SK-N-SH (cell line): Measurements from ENCODE around the gene ASB18. TPM values are rescaled to one million over a fixed set of nuclear protein-coding genes. Genes with fewer than 3 reads are reported as not detected.

Experiments used
- CTCF ChIA-PET: fragments of 300-600, 350-600 bp; formaldehyde crosslinking; extraction: SDS; loops from one replicate; lab custom pipeline; 2021; lab: Yijun Ruan, JAX
- POLR2A ChIA-PET: fragments of 350-600 bp; sonication (Branson Sonifier 250); formaldehyde crosslinking; extraction: SDS; loops from one replicate; lab custom pipeline; 2020; ENCODE audit warnings: antibody characterized with exemption, inconsistent platforms; lab: Yijun Ruan, JAX
- DNase-seq: peaks from one replicate; pipeline ENCODE4 v3.0.0; 2012
- H2AFZ ChIP-seq: fragments of 200-600 bp; sonication (generic); 2 replicates; pipeline ENCODE4 v1.8.1; 2016; ENCODE audit warnings: antibody characterized with exemption, mild to moderate bottlenecking, low read depth
- H3F3A ChIP-seq: fragments of 200-600 bp; sonication (generic); replicated peaks from 2 replicates; pipeline ENCODE3; 2016; ENCODE audit warnings: antibody characterized with exemption, mild to moderate bottlenecking; ENCODE audit not compliant: insufficient read depth
- H3K27ac ChIP-seq, 2 experiments: fragments of 200-500 bp in 1 of 2; fragments of 200-600 bp in 1 of 2; sonication (Bioruptor generic) in 1 of 2; sonication (generic), shearing (Covaris generic) in 1 of 2; 2 replicates each; pipeline versions ENCODE4 v1.5.1 to v1.6.1; 2014 to 2016; ENCODE audit warnings: low read depth in 2 of 2, inconsistent platforms in 1 of 2, low read length in 1 of 2, mild to moderate bottlenecking in 1 of 2, mixed read lengths in 1 of 2
- H3K27me3 ChIP-seq: fragments of 200-600 bp; sonication (generic), shearing (Covaris generic); 2 replicates; pipeline ENCODE4 v1.6.1; 2016; ENCODE audit warnings: mixed run types; ENCODE audit not compliant: insufficient read depth
- H3K36me3 ChIP-seq, 2 experiments: fragments of 200-500 bp in 1 of 2; fragments of 200-600 bp in 1 of 2; sonication (Bioruptor generic) in 1 of 2; sonication (generic) in 1 of 2; replicated peaks in 1 of 2; 2 replicates each; pipeline versions ENCODE3 to v1.5.1; 2014 to 2016; ENCODE audit warnings: low read length in 1 of 2, mild to moderate bottlenecking in 1 of 2; ENCODE audit not compliant: insufficient read depth in 2 of 2, control insufficient read depth in 1 of 2
- H3K4me1 ChIP-seq, 2 experiments: fragments of 200-500 bp in 1 of 2; fragments of 200-600 bp in 1 of 2; sonication (Bioruptor generic) in 1 of 2; sonication (generic), shearing (Covaris generic) in 1 of 2; 2 replicates each; pipeline versions ENCODE4 v1.5.1 to v1.6.1; 2014 to 2016; ENCODE audit warnings: low read depth in 1 of 2, low read length in 1 of 2, mixed run types in 1 of 2; ENCODE audit not compliant: insufficient read depth in 2 of 2, control insufficient read depth in 1 of 2
- H3K4me2 ChIP-seq: fragments of 200-600 bp; sonication (generic), shearing (Covaris generic); 2 replicates; pipeline ENCODE4 v1.6.1; 2017; ENCODE audit warnings: mixed run types
- H3K4me3 ChIP-seq, 2 experiments: fragments of 200-500 bp in 1 of 2; fragments of 200-600 bp in 1 of 2; sonication (Bioruptor generic) in 1 of 2; sonication (generic), shearing (Covaris generic) in 1 of 2; 2 replicates each; pipeline versions ENCODE4 v1.5.1 to v1.8.1; 2014 to 2016; ENCODE audit warnings: low read depth in 2 of 2, inconsistent platforms in 1 of 2, low read length in 1 of 2, mild to moderate bottlenecking in 1 of 2, mixed read lengths in 1 of 2, moderate library complexity in 1 of 2
- H3K79me2 ChIP-seq: fragments of 200-600 bp; sonication (generic); 2 replicates; pipeline ENCODE4 v1.8.1; 2017; ENCODE audit warnings: mild to moderate bottlenecking; ENCODE audit not compliant: insufficient read depth
- H3K9ac ChIP-seq: fragments of 200-600 bp; sonication (generic); 2 replicates; pipeline ENCODE4 v1.6.1; 2017; ENCODE audit warnings: mixed run types
- H3K9me2 ChIP-seq: fragments of 200-600 bp; sonication (generic); 2 replicates; pipeline ENCODE4 v1.6.1; 2017; ENCODE audit warnings: mixed run types
- H3K9me3 ChIP-seq: fragments of 200-600 bp; sonication (generic); 2 replicates; pipeline ENCODE4 v1.6.1; 2017; ENCODE audit warnings: mixed run types, mild to moderate bottlenecking, moderate library complexity
- H4K20me1 ChIP-seq: fragments of 200-600 bp; sonication (generic); 2 replicates; pipeline ENCODE4 v1.6.1; 2017; ENCODE audit warnings: mild to moderate bottlenecking, mixed run types; ENCODE audit not compliant: insufficient read depth
- CHD2 ChIP-seq: fragments of 150-350 bp; IDR thresholded peaks from 2 replicates; pipeline ENCODE4 v1.6.1; 2018; ENCODE audit warnings: low read length; ENCODE audit not compliant: partially characterized antibody
- ELF1 ChIP-seq: IDR thresholded peaks from 2 replicates; pipeline ENCODE4 v1.4.0; 2012
- FOSL2 ChIP-seq: IDR thresholded peaks from 2 replicates; pipeline ENCODE4 v1.4.0; 2012; ENCODE audit warnings: low read depth, mild to moderate bottlenecking, moderate library complexity, borderline replicate concordance
- FOXJ3 ChIP-seq: sonication (generic); formaldehyde crosslinking; IDR thresholded peaks from 2 replicates; pipeline ENCODE4 v1.5.1; 2020; ENCODE audit warnings: mild to moderate bottlenecking, missing genetic modification reagents
- FOXM1 ChIP-seq: IDR thresholded peaks from 2 replicates; pipeline ENCODE4 v1.4.0; 2012; ENCODE audit warnings: low read depth, mild to moderate bottlenecking
- GABPA ChIP-seq: IDR thresholded peaks from 2 replicates; pipeline ENCODE4 v1.4.0; 2012; ENCODE audit warnings: low read depth, mild to moderate bottlenecking
- GATA2 ChIP-seq: sonication (generic); formaldehyde crosslinking; IDR thresholded peaks from 2 replicates; pipeline ENCODE4 v1.5.0; 2020; ENCODE audit warnings: mild to moderate bottlenecking, missing genetic modification reagents
- MEF2A ChIP-seq: IDR thresholded peaks from 2 replicates; pipeline ENCODE4 v1.4.0; 2012; ENCODE audit warnings: low read depth, borderline replicate concordance
- NFIC ChIP-seq: IDR thresholded peaks from 2 replicates; pipeline ENCODE4 v1.4.0; 2012; ENCODE audit warnings: borderline replicate concordance
- NRF1 ChIP-seq: IDR thresholded peaks from 2 replicates; pipeline ENCODE4 v1.6.1; 2012; ENCODE audit warnings: low read depth, mild to moderate bottlenecking, low read length
- RAD21 ChIP-seq: IDR thresholded peaks from 2 replicates; pipeline ENCODE4 v1.6.1; 2012; ENCODE audit warnings: mild to moderate bottlenecking, low read length
- RCOR1 ChIP-seq: fragments of 150-350 bp; IDR thresholded peaks from 2 replicates; pipeline ENCODE4 v1.6.1; 2017; ENCODE audit warnings: antibody characterized with exemption, low read length
- RXRA ChIP-seq: IDR thresholded peaks from 2 replicates; pipeline ENCODE4 v1.4.0; 2012; ENCODE audit warnings: low read depth, mild to moderate bottlenecking, borderline replicate concordance
- SIN3A ChIP-seq: IDR thresholded peaks from 2 replicates; pipeline ENCODE4 v1.6.1; 2012; ENCODE audit warnings: low read depth, mild to moderate bottlenecking, low read length, moderate library complexity, borderline replicate concordance
- TAF1 ChIP-seq: IDR thresholded peaks from 2 replicates; pipeline ENCODE4 v1.6.1; 2012; ENCODE audit warnings: low read depth, mild to moderate bottlenecking, low read length, moderate library complexity, borderline replicate concordance
- TEAD4 ChIP-seq: IDR thresholded peaks from 2 replicates; pipeline ENCODE4 v1.4.0; 2012; ENCODE audit warnings: mild to moderate bottlenecking, borderline replicate concordance; ENCODE audit not compliant: insufficient read depth
- WGBS: methylation state at CpG from one replicate; pipeline ENCODE4 v1.1.6; 2017; ENCODE audit warnings: low lambda C conversion rate; 5-methylcytosine and 5-hydroxymethylcytosine counted together
- polyA plus RNA-seq, 3 experiments: library from polyadenylated mRNA; depleted of rRNA; stranded (reverse); fragments of >200 nt; gene quantifications; 2 replicates each; pipeline ENCODE4 v1.2.3, GENCODE V29; 2012
- TF ChIP-seq, protein P1 (sequence below): IDR thresholded peaks from 2 replicates; pipeline ENCODE4 v1.4.0; 2012; ENCODE audit warnings: low read depth, borderline replicate concordance
- TF ChIP-seq, protein P2 (sequence below): fragments of 150-350 bp; IDR thresholded peaks from 2 replicates; pipeline ENCODE4 v1.6.1; 2017; ENCODE audit warnings: antibody characterized with exemption, low read length, low read depth, borderline replicate concordance
- TF ChIP-seq, protein P3 (sequence below): IDR thresholded peaks from 2 replicates; pipeline ENCODE4 v1.4.0; 2012; ENCODE audit warnings: low read depth, borderline replicate concordance
- TF ChIP-seq, protein P4 (sequence below): fragments of 200-600 bp; sonication (generic); IDR thresholded peaks from 2 replicates; pipeline ENCODE4 v1.6.1; 2017; ENCODE audit warnings: antibody characterized with exemption, mild to moderate bottlenecking, moderate library complexity

The ASB18 gene
- polyA plus RNA-seq, 1 of the 3 experiments (the other 2 are of a cell fraction): not detected

DNA sequence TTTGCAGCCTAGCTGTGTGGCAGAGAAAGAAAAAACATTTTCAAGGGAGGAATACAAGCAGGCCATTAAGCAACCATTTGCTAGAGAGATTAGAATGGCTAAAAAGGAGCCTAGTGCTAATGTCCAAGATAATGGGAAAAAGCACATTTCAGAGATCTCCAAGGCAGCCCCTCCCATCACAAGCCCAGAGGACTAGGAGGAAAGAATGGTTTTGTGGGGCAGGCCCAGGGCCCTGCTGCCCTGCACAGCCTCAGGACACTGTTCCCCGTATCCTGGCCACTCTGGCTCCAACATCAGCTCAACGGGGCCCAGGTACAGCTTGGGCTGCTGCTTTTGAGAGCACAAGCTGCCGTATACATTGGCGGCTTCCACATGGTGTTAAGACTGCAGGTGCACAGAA, 79.5 kb downstream of the ASB18 start:
- WGBS: 54% methylated on average over 4 of the region's 4 CpGs
- H3K36me3 ChIP-seq: no peaks in the 10 kb centered on the region
- no peak overlapping the region for H2AFZ ChIP-seq
- H3K79me2 ChIP-seq: no peaks in the 10 kb centered on the region
- CTCF ChIA-PET: interaction anchor here (10.6 to 17.1 kb wide), 2 partner anchors 406 to 423 kb away, joined by 163 to 372 read pairs; no protein-coding TSS in a partner anchor
- peaks cover 0 to 3% of the 10 kb centered on the region in 2 experiments; a peak in 3 of 4 replicates for H3K4me1 ChIP-seq
- no peak overlapping the region for H3K9ac ChIP-seq
- no peaks in the 10 kb centered on the region for H3K27me3 ChIP-seq
- no peak for DNase-seq
- no peak for TF ChIP-seq TAF1
- TF ChIP-seq CHD2: no peak
- TF ChIP-seq ELF1: no peak
- no peak for TF ChIP-seq GABPA
- TF ChIP-seq NRF1: no peak
- no peak for TF ChIP-seq FOSL2
- TF ChIP-seq SIN3A: no peak
- TF ChIP-seq, protein P1, sequence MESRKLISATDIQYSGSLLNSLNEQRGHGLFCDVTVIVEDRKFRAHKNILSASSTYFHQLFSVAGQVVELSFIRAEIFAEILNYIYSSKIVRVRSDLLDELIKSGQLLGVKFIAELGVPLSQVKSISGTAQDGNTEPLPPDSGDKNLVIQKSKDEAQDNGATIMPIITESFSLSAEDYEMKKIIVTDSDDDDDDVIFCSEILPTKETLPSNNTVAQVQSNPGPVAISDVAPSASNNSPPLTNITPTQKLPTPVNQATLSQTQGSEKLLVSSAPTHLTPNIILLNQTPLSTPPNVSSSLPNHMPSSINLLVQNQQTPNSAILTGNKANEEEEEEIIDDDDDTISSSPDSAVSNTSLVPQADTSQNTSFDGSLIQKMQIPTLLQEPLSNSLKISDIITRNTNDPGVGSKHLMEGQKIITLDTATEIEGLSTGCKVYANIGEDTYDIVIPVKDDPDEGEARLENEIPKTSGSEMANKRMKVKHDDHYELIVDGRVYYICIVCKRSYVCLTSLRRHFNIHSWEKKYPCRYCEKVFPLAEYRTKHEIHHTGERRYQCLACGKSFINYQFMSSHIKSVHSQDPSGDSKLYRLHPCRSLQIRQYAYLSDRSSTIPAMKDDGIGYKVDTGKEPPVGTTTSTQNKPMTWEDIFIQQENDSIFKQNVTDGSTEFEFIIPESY: no peak
- no peak for TF ChIP-seq GATA2 (CRISPR knock-in tag)
- TF ChIP-seq RAD21: no peak
- no peak for TF ChIP-seq RXRA
- TF ChIP-seq FOXJ3 (CRISPR knock-in tag): no peak
- TF ChIP-seq RCOR1: no peak
- TF ChIP-seq, protein P2, sequence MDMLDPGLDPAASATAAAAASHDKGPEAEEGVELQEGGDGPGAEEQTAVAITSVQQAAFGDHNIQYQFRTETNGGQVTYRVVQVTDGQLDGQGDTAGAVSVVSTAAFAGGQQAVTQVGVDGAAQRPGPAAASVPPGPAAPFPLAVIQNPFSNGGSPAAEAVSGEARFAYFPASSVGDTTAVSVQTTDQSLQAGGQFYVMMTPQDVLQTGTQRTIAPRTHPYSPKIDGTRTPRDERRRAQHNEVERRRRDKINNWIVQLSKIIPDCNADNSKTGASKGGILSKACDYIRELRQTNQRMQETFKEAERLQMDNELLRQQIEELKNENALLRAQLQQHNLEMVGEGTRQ: no peak
- TF ChIP-seq, protein P3, sequence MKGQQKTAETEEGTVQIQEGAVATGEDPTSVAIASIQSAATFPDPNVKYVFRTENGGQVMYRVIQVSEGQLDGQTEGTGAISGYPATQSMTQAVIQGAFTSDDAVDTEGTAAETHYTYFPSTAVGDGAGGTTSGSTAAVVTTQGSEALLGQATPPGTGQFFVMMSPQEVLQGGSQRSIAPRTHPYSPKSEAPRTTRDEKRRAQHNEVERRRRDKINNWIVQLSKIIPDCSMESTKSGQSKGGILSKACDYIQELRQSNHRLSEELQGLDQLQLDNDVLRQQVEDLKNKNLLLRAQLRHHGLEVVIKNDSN: no peak
- TF ChIP-seq MEF2A: no peak
- TF ChIP-seq NFIC: no peak
- no peak for TF ChIP-seq TEAD4
- TF ChIP-seq, protein P4, sequence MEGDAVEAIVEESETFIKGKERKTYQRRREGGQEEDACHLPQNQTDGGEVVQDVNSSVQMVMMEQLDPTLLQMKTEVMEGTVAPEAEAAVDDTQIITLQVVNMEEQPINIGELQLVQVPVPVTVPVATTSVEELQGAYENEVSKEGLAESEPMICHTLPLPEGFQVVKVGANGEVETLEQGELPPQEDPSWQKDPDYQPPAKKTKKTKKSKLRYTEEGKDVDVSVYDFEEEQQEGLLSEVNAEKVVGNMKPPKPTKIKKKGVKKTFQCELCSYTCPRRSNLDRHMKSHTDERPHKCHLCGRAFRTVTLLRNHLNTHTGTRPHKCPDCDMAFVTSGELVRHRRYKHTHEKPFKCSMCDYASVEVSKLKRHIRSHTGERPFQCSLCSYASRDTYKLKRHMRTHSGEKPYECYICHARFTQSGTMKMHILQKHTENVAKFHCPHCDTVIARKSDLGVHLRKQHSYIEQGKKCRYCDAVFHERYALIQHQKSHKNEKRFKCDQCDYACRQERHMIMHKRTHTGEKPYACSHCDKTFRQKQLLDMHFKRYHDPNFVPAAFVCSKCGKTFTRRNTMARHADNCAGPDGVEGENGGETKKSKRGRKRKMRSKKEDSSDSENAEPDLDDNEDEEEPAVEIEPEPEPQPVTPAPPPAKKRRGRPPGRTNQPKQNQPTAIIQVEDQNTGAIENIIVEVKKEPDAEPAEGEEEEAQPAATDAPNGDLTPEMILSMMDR: no peak
- TF ChIP-seq FOXM1: no peak
- POLR2A ChIA-PET: no interaction called here
- H3F3A ChIP-seq: peaks cover 9% of the 10 kb centered on the region
- H3K9me2 ChIP-seq: no peaks in the 10 kb centered on the region
- no peak overlapping the region for H3K27ac ChIP-seq
- no peak overlapping the region for H3K4me2 ChIP-seq
- no peaks in the 10 kb centered on the region for H4K20me1 ChIP-seq
- H3K4me3 ChIP-seq: no peak overlapping the region
- no peaks in the 10 kb centered on the region for H3K9me3 ChIP-seq
